H1 (cell line): ENCODE measurements around the gene TDRD12.

Experiments
- CHD1 ChIP-seq: IDR thresholded peaks from 2 replicates; pipeline ENCODE4 v1.6.1; 2012; ENCODE audit warnings: low read depth, low read length, improper control_type of control experiment
- CHD2 ChIP-seq: IDR thresholded peaks from 2 replicates; pipeline ENCODE4 v1.6.1; 2012; ENCODE audit warnings: low read length, improper control_type of control experiment
- CTCF ChIP-seq, 3 experiments: IDR thresholded peaks; 1 replicate in 2 of 3; 2 replicates in 1 of 3; pipeline versions ENCODE4 v1.5.1 to v1.6.1; 2011; ENCODE audit warnings: low read length in 3 of 3, mild to moderate bottlenecking in 3 of 3, inconsistent platforms in 2 of 3, low read depth in 1 of 3, moderate library complexity in 1 of 3; ENCODE audit not compliant: insufficient read depth in 1 of 3; ENCODE audit errors: control extremely low read depth in 1 of 3
- EZH2 ChIP-seq: fragments of 200-600 bp; sonication (generic); IDR thresholded peaks from 2 replicates; pipeline ENCODE4 v1.7.1; 2012; ENCODE audit warnings: low read depth, mild to moderate bottlenecking, moderate library complexity, low read length, inconsistent platforms; ENCODE audit not compliant: severe bottlenecking
- KDM5A ChIP-seq: fragments of 200-600 bp; IDR thresholded peaks from 2 replicates; pipeline ENCODE4 v1.7.1; 2012; ENCODE audit warnings: mild to moderate bottlenecking, low read length, inconsistent platforms, mixed read lengths
- POLR2AphosphoS5 ChIP-seq: IDR thresholded peaks from 2 replicates; pipeline ENCODE4 v1.6.1; 2011; ENCODE audit warnings: low read depth, low read length
- SIX5 ChIP-seq: IDR thresholded peaks from 2 replicates; pipeline ENCODE4 v1.6.1; 2011; ENCODE audit warnings: mild to moderate bottlenecking, low read depth, low read length

GRCh38 chr19:32720936-32721250 is 1.3 kb downstream of the TDRD12 start:
- TF ChIP-seq CHD1 (no peak), CTCF (IDR thresholded peaks at IDR 0.05; ENCODE audit: control extremely low read depth in 1 of 3, insufficient read depth in 1 of 3, low read depth in 1 of 3, low read length in 3 of 3) (no peak), SIX5 (no peak), CHD2 (no peak), POLR2AphosphoS5 (no peak), EZH2 (no peak), KDM5A (no peak)
